ENCODE data around the gene ATP11C. TPM values are rescaled to one million over a fixed set of nuclear protein-coding genes. Genes with fewer than 3 reads are reported as not detected.

ATP11C gene
- total and polyA plus RNA-seq, 9 donors = 11.6 to 20.7 (median 15.4) TPM

- peaks cover 4% of the 10 kb centered on the region for H3K36me3 ChIP-seq (ENCODE audit: control insufficient read depth, insufficient read depth, low read length)
- no CpG with 5 or more reads among the region's 2 CpGs for WGBS (ENCODE audit: insufficient coverage)
- H3K4me3 ChIP-seq (ENCODE audit: low read length) = no peak overlapping the region
- no peak for DNase-seq
- H3K27me3 ChIP-seq (ENCODE audit: control insufficient read depth, insufficient read depth, low read length) = no peaks in the 10 kb centered on the region
- no peaks in the 10 kb centered on the region for H3K9me3 ChIP-seq (replicated peaks; ENCODE audit: control insufficient read depth, low read depth, low read length)
- H3K4me1 ChIP-seq (ENCODE audit: control insufficient read depth, insufficient read depth, low read length) = no peaks in the 10 kb centered on the region
- H3K27ac ChIP-seq (ENCODE audit: low read length) = no peak overlapping the region
Measured at GRCh38 chrX:139816204-139816603, 116.6 kb downstream of the ATP11C start.

- H3K4me1 ChIP-seq (ENCODE audit: control insufficient read depth, insufficient read depth, low read length) = no peaks in the 10 kb centered on the region
- DNase-seq = no peak
- no peak overlapping the region for H3K27ac ChIP-seq (ENCODE audit: low read length)
- no peaks in the 10 kb centered on the region for H3K27me3 ChIP-seq (ENCODE audit: control insufficient read depth, insufficient read depth, low read length)
- WGBS (ENCODE audit: insufficient coverage) = no CpG with 5 or more reads among the region's 1 CpG
- H3K36me3 ChIP-seq (ENCODE audit: control insufficient read depth, insufficient read depth, low read length) = peaks cover 4% of the 10 kb centered on the region
- H3K9me3 ChIP-seq (replicated peaks; ENCODE audit: control insufficient read depth, low read depth, low read length) = no peaks in the 10 kb centered on the region
- H3K4me3 ChIP-seq (ENCODE audit: low read length) = no peak overlapping the region
Measured at GRCh38 chrX:139815771-139816170, 117.1 kb downstream of the ATP11C start.

- 62% methylated on average over 3 of the region's 6 CpGs for WGBS (ENCODE audit: insufficient coverage)
- H3K4me3 ChIP-seq (ENCODE audit: low read length) = no peak overlapping the region
- no peaks in the 10 kb centered on the region for H3K4me1 ChIP-seq (ENCODE audit: control insufficient read depth, insufficient read depth, low read length)
- DNase-seq = no peak
- H3K36me3 ChIP-seq (ENCODE audit: control insufficient read depth, insufficient read depth, low read length) = no peaks in the 10 kb centered on the region
- H3K27me3 ChIP-seq (ENCODE audit: control insufficient read depth, insufficient read depth, low read length) = no peaks in the 10 kb centered on the region
- no peak overlapping the region for H3K27ac ChIP-seq (ENCODE audit: low read length)
- no peaks in the 10 kb centered on the region for H3K9me3 ChIP-seq (replicated peaks; ENCODE audit: control insufficient read depth, low read depth, low read length)
Measured at GRCh38 chrX:139811942-139812629, 120.8 kb downstream of the ATP11C start.

- Histone ChIP-seq H3K27me3 (ENCODE audit: control insufficient read depth, insufficient read depth, low read length) (no peaks in the 10 kb centered on the region), H3K36me3 (ENCODE audit: control insufficient read depth, insufficient read depth, low read length) (no peaks in the 10 kb centered on the region), H3K4me3 (ENCODE audit: low read length) (no peak overlapping the region), H3K9me3 (replicated peaks; ENCODE audit: control insufficient read depth, low read depth, low read length) (no peaks in the 10 kb centered on the region), H3K4me1 (ENCODE audit: control insufficient read depth, insufficient read depth, low read length) (no peaks in the 10 kb centered on the region), H3K27ac (ENCODE audit: low read length) (no peak overlapping the region)
- 63% methylated on average over 1 of the region's 1 CpG for WGBS (ENCODE audit: insufficient coverage)
- no peak for DNase-seq
Measured at GRCh38 chrX:139804482-139804881, 128.4 kb downstream of the ATP11C start.

- WGBS (ENCODE audit: insufficient coverage) = no CpG with 5 or more reads among the region's 2 CpGs
- Histone ChIP-seq H3K27ac (ENCODE audit: low read length) (no peak overlapping the region), H3K9me3 (replicated peaks; ENCODE audit: control insufficient read depth, low read depth, low read length) (no peaks in the 10 kb centered on the region), H3K4me1 (ENCODE audit: control insufficient read depth, insufficient read depth, low read length) (no peaks in the 10 kb centered on the region), H3K36me3 (ENCODE audit: control insufficient read depth, insufficient read depth, low read length) (peaks cover 3% of the 10 kb centered on the region), H3K4me3 (ENCODE audit: low read length) (no peak overlapping the region), H3K27me3 (ENCODE audit: control insufficient read depth, insufficient read depth, low read length) (no peaks in the 10 kb centered on the region)
- no peak for DNase-seq
Measured at GRCh38 chrX:139803224-139803623, 129.6 kb downstream of the ATP11C start.

GRCh38 chrX:139802048-139802447 lies 130.8 kb downstream of the ATP11C start:
- Histone ChIP-seq H3K4me1 (ENCODE audit: control insufficient read depth, insufficient read depth, low read length) (no peaks in the 10 kb centered on the region), H3K36me3 (ENCODE audit: control insufficient read depth, insufficient read depth, low read length) (peaks cover 3% of the 10 kb centered on the region), H3K27ac (ENCODE audit: low read length) (no peak overlapping the region), H3K9me3 (replicated peaks; ENCODE audit: control insufficient read depth, low read depth, low read length) (no peaks in the 10 kb centered on the region), H3K4me3 (ENCODE audit: low read length) (no peak overlapping the region), H3K27me3 (ENCODE audit: control insufficient read depth, insufficient read depth, low read length) (no peaks in the 10 kb centered on the region)
- 76% methylated on average over 2 of the region's 4 CpGs for WGBS (ENCODE audit: insufficient coverage)
- DNase-seq = no peak

GRCh38 chrX:139801397-139801813 lies 131.4 kb downstream of the ATP11C start:
- no CpG with 5 or more reads among the region's 3 CpGs for WGBS (ENCODE audit: insufficient coverage)
- Histone ChIP-seq H3K27ac (ENCODE audit: low read length) (no peak overlapping the region), H3K27me3 (ENCODE audit: control insufficient read depth, insufficient read depth, low read length) (no peaks in the 10 kb centered on the region), H3K4me1 (ENCODE audit: control insufficient read depth, insufficient read depth, low read length) (no peaks in the 10 kb centered on the region), H3K9me3 (replicated peaks; ENCODE audit: control insufficient read depth, low read depth, low read length) (no peaks in the 10 kb centered on the region), H3K4me3 (ENCODE audit: low read length) (no peak overlapping the region), H3K36me3 (ENCODE audit: control insufficient read depth, insufficient read depth, low read length) (peaks cover 3% of the 10 kb centered on the region)
- no peak for DNase-seq

- Histone ChIP-seq H3K27ac (ENCODE audit: low read length) (no peak overlapping the region), H3K36me3 (ENCODE audit: control insufficient read depth, insufficient read depth, low read length) (peaks cover 3% of the 10 kb centered on the region), H3K27me3 (ENCODE audit: control insufficient read depth, insufficient read depth, low read length) (no peaks in the 10 kb centered on the region), H3K4me3 (ENCODE audit: low read length) (no peak overlapping the region), H3K4me1 (ENCODE audit: control insufficient read depth, insufficient read depth, low read length) (no peaks in the 10 kb centered on the region), H3K9me3 (replicated peaks; ENCODE audit: control insufficient read depth, low read depth, low read length) (no peaks in the 10 kb centered on the region)
- 80% methylated on average over 1 of the region's 4 CpGs for WGBS (ENCODE audit: insufficient coverage)
- DNase-seq = no peak
Measured at GRCh38 chrX:139798701-139799100, 134.2 kb downstream of the ATP11C start.

- H3K4me1 ChIP-seq (ENCODE audit: control insufficient read depth, insufficient read depth, low read length) = no peaks in the 10 kb centered on the region
- H3K27ac ChIP-seq (ENCODE audit: low read length) = no peak overlapping the region
- WGBS (ENCODE audit: insufficient coverage) = no CpG with 5 or more reads among the region's 1 CpG
- H3K4me3 ChIP-seq (ENCODE audit: low read length) = no peak overlapping the region
- H3K27me3 ChIP-seq (ENCODE audit: control insufficient read depth, insufficient read depth, low read length) = peaks cover 2% of the 10 kb centered on the region
- H3K36me3 ChIP-seq (ENCODE audit: control insufficient read depth, insufficient read depth, low read length) = peaks cover 3% of the 10 kb centered on the region
- no peaks in the 10 kb centered on the region for H3K9me3 ChIP-seq (replicated peaks; ENCODE audit: control insufficient read depth, low read depth, low read length)
- DNase-seq = no peak
Measured at GRCh38 chrX:139795196-139795595, 137.7 kb downstream of the ATP11C start.

- Histone ChIP-seq H3K9me3 (replicated peaks; ENCODE audit: control insufficient read depth, low read depth, low read length) (no peaks in the 10 kb centered on the region), H3K4me3 (ENCODE audit: low read length) (no peak overlapping the region), H3K4me1 (ENCODE audit: control insufficient read depth, insufficient read depth, low read length) (no peaks in the 10 kb centered on the region), H3K27ac (ENCODE audit: low read length) (no peak overlapping the region), H3K36me3 (ENCODE audit: control insufficient read depth, insufficient read depth, low read length) (peaks cover 5% of the 10 kb centered on the region), H3K27me3 (ENCODE audit: control insufficient read depth, insufficient read depth, low read length) (peaks cover 5% of the 10 kb centered on the region)
- no peak for DNase-seq
- no CpG with 5 or more reads among the region's 2 CpGs for WGBS (ENCODE audit: insufficient coverage)
Measured at GRCh38 chrX:139787601-139788000, 145.3 kb downstream of the ATP11C start.

GRCh38 chrX:139784807-139785206 lies 148.0 kb downstream of the ATP11C start:
- Histone ChIP-seq H3K27ac (ENCODE audit: low read length) (no peak overlapping the region), H3K27me3 (ENCODE audit: control insufficient read depth, insufficient read depth, low read length) (peaks cover 2% of the 10 kb centered on the region), H3K4me3 (ENCODE audit: low read length) (no peak overlapping the region), H3K4me1 (ENCODE audit: control insufficient read depth, insufficient read depth, low read length) (no peaks in the 10 kb centered on the region), H3K9me3 (replicated peaks; ENCODE audit: control insufficient read depth, low read depth, low read length) (no peaks in the 10 kb centered on the region), H3K36me3 (ENCODE audit: control insufficient read depth, insufficient read depth, low read length) (peaks cover 5% of the 10 kb centered on the region)
- DNase-seq = no peak
- WGBS (ENCODE audit: insufficient coverage) = 100% methylated on average over 1 of the region's 1 CpG

All from muscle of leg (tissue), 11 donors.